PC-3 (cell line): ENCODE data around the gene BNIP3. TPM values are rescaled to one million over a fixed set of nuclear protein-coding genes. Genes with fewer than 3 reads are reported as not detected.

Experiments
- ATAC-seq: fragments of 200-7000 bp; cut with Tn5 transposase; 2 replicates; pipeline ENCODE4 v1.9.1; 2020; ENCODE audit warnings: mild to moderate bottlenecking, moderate library complexity
- BruUV-seq: library from RNA; stranded (reverse); fragments of 400-500 nt; replicated peaks from 2 replicates; lab custom pipeline; 2021; lab: Mats Ljungman, UMichigan
- CTCF ChIA-PET: fragments of 300-600 bp; sonication (Branson Sonifier 250); formaldehyde crosslinking; loops from one replicate; lab custom pipeline; 2022; ENCODE audit warnings: antibody characterized with exemption; lab: Charles Lee
- POLR2A ChIA-PET: fragments of 300-600 bp; sonication (Branson Sonifier 250); formaldehyde crosslinking; loops from one replicate; lab custom pipeline; 2022; ENCODE audit warnings: antibody characterized with exemption; ENCODE audit not compliant: unreplicated experiment; lab: Charles Lee
- DNase-seq: peaks from one replicate; pipeline ENCODE4 v3.0.0-alpha.2; 2015
- H2AFZ ChIP-seq: fragments of 300-600 bp; sonication (generic); 2 replicates; pipeline ENCODE4 v1.6.0; 2016; ENCODE audit warnings: antibody characterized with exemption, low read length
- H3F3A ChIP-seq: fragments of 300-600 bp; sonication (generic); one replicate; pipeline ENCODE4 v1.6.0; 2017; ENCODE audit warnings: antibody characterized with exemption, low read length, control low read depth, mild to moderate bottlenecking; ENCODE audit not compliant: unreplicated experiment
- H3K27ac ChIP-seq: fragments of 300-600 bp; sonication (generic); 2 replicates; pipeline ENCODE4 v1.5.1; 2016; ENCODE audit warnings: mild to moderate bottlenecking, low read length
- H3K27me3 ChIP-seq: fragments of 300-600 bp; sonication (generic); 2 replicates; pipeline ENCODE4 v1.6.1; 2016; ENCODE audit warnings: low read length, mixed read lengths
- H3K36me3 ChIP-seq: fragments of 300-600 bp; sonication (generic); 2 replicates; pipeline ENCODE4 v1.6.1; 2016; ENCODE audit warnings: low read depth, mixed run types, low read length, mixed read lengths
- H3K4me1 ChIP-seq: fragments of 300-600 bp; sonication (generic); 2 replicates; pipeline ENCODE4 v1.5.1; 2016; ENCODE audit warnings: low read length; ENCODE audit not compliant: insufficient read depth
- H3K4me2 ChIP-seq: fragments of 300-600 bp; sonication (generic); 2 replicates; pipeline ENCODE4 v1.6.0; 2016; ENCODE audit warnings: low read length
- H3K4me3 ChIP-seq: fragments of 300-600 bp; sonication (generic); 2 replicates; pipeline ENCODE4 v1.5.1; 2016; ENCODE audit warnings: mild to moderate bottlenecking, low read length, mixed read lengths
- H3K79me2 ChIP-seq: fragments of 300-600 bp; sonication (generic); 2 replicates; pipeline ENCODE4 v1.6.1; 2017; ENCODE audit warnings: low read length, mixed read lengths
- H3K9ac ChIP-seq: fragments of 300-600 bp; sonication (generic); 2 replicates; pipeline ENCODE4 v1.6.0; 2016; ENCODE audit warnings: mild to moderate bottlenecking, low read length
- H3K9me2 ChIP-seq: fragments of 300-600 bp; sonication (generic); replicated peaks from 2 replicates; pipeline ENCODE4 v1.6.1; 2016; ENCODE audit warnings: mixed run types, low read length, mixed read lengths
- H3K9me3 ChIP-seq: fragments of 300-600 bp; sonication (generic); 2 replicates; pipeline ENCODE4 v1.6.1; 2016; ENCODE audit warnings: low read length, mixed read lengths
- H4K20me1 ChIP-seq: fragments of 300-600 bp; sonication (generic); 2 replicates; pipeline ENCODE4 v1.6.1; 2016; ENCODE audit warnings: low read length, mixed read lengths
- CTCF ChIP-seq: fragments of 300-600 bp; sonication (generic); conservative IDR thresholded peaks from 2 replicates; pipeline ENCODE4 v1.5.1; 2017; ENCODE audit warnings: antibody characterized with exemption, low read depth, mild to moderate bottlenecking, low read length
- EZH2 ChIP-seq: fragments of 300-600 bp; sonication (generic); IDR thresholded peaks from one replicate; pipeline ENCODE4 v1.6.1; 2017; ENCODE audit warnings: antibody characterized with exemption, mild to moderate bottlenecking, low read length; ENCODE audit not compliant: unreplicated experiment
- EZH2phosphoT487 ChIP-seq: fragments of 300-600 bp; sonication (generic); IDR thresholded peaks from 2 replicates; pipeline ENCODE4 v1.6.1; 2018; ENCODE audit warnings: mild to moderate bottlenecking, antibody characterized with exemption, low read length, borderline replicate concordance
- intact Hi-C: fragments of 100-400 bp; cut with micrococcal nuclease; formaldehyde crosslinking; loops from 2 replicates; pipeline ENCODE4 v1.9.0; 2023
- total RNA-seq: library from RNA; depleted of rRNA; stranded (reverse); fragments of >200 nt; gene quantifications from 2 replicates; pipeline ENCODE4 v1.2.3, GENCODE V29; 2014

The BNIP3 gene
- total RNA-seq, 1 experiment from 2014 or later = 225 TPM

DNA sequence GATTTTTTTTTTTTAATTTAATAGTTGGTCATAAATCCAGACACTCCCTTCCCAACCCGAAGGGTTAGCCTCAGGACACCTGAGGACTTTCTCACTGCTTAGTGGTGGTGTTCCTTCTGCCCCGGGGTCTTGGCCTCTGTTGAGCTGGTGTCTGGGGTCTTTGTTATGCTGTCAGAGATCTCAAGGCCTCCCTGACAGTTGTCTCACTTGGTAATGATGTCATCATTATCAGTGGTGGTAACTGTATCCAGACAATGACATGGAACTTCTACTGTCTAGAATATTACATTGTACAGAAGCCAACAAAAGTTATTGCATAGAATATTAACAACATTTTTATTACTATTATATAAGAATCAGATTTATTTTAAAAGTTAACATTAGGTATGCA is 48.0 kb downstream of the BNIP3 start:
- no peak overlapping the region for H3K4me2 ChIP-seq
- ChIA-PET CTCF (no interaction called here), POLR2A (interaction anchor here (0.6 kb wide), 1 partner anchor 606 kb away, joined by 3 read pairs; no protein-coding TSS in a partner anchor)
- ATAC-seq = no peak
- H3K9me2 ChIP-seq = no peaks in the 10 kb centered on the region
- H3K4me3 ChIP-seq = no peak overlapping the region
- H3F3A ChIP-seq = no peaks in the 10 kb centered on the region
- no peak for DNase-seq
- no peaks in the 10 kb centered on the region for H3K4me1 ChIP-seq
- no peaks in the 10 kb centered on the region for H3K27me3 ChIP-seq
- H3K36me3 ChIP-seq = no peaks in the 10 kb centered on the region; the same call in 1 of the 2 replicates
- TF ChIP-seq EZH2 = no peak
- TF ChIP-seq CTCF = no peak
- no peak for TF ChIP-seq EZH2phosphoT487
- no peaks in the 10 kb centered on the region for H4K20me1 ChIP-seq
- intact Hi-C loops = no loop called here
- no peak overlapping the region for H3K9ac ChIP-seq
- BruUV-seq = no TSS peak
- H3K79me2 ChIP-seq = peaks cover 81% of the 10 kb centered on the region
- no peak overlapping the region for H3K27ac ChIP-seq
- no peak overlapping the region for H2AFZ ChIP-seq
- no peaks in the 10 kb centered on the region for H3K9me3 ChIP-seq

DNA sequence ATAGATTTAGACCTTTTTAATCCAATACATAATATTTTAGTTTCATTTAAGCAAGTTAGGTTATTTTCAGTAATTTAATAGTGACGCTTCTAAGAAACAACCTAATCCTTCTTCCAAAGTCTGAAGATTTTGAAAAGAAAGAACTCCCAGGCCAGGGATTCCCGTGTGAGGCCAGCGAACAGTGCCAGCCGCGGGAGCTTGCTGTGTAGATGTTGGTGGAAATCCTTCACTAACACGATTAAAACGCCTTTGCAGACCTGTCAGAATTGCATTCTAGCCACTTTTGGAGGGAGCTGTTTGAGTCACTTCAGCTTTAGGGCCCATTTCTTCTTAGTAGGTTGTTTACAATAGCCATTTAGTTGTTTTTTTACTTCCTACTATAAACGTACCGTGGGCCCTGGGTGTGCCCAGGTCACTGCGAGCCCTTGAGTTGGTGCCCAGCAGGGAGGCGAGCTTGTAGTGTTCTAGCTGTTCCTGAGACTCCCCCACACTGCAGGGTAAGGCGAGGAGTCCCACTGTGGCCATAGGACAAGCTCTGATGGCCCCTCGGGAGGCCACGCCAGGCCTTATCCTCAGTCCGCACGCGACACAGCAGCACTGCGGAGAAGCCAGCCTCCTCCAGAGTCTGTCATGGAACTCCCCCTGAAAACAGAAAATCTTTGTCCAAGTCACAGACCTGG is 48.6 kb downstream of the BNIP3 start:
- ChIA-PET CTCF (no interaction called here), POLR2A (interaction anchor here (0.6 kb wide), 1 partner anchor 606 kb away, joined by 3 read pairs; no protein-coding TSS in a partner anchor)
- no peak overlapping the region for H2AFZ ChIP-seq
- H3K4me3 ChIP-seq = no peak overlapping the region
- no peaks in the 10 kb centered on the region for H3K27me3 ChIP-seq
- no peaks in the 10 kb centered on the region for H3K9me3 ChIP-seq
- no peaks in the 10 kb centered on the region for H3F3A ChIP-seq
- H3K27ac ChIP-seq = no peak overlapping the region
- H3K9ac ChIP-seq = no peak overlapping the region
- intact Hi-C loops = no loop called here
- no TSS peak for BruUV-seq
- H3K4me2 ChIP-seq = no peak overlapping the region
- H3K79me2 ChIP-seq = peaks cover 84% of the 10 kb centered on the region
- peaks cover 4% of the 10 kb centered on the region; the same call in 1 of the 2 replicates for H3K4me1 ChIP-seq
- no peak for ATAC-seq
- no peaks in the 10 kb centered on the region for H3K9me2 ChIP-seq
- TF ChIP-seq EZH2phosphoT487 (no peak), CTCF (no peak), EZH2 (no peak)
- DNase-seq = no peak
- no peaks in the 10 kb centered on the region for H4K20me1 ChIP-seq
- no peaks in the 10 kb centered on the region for H3K36me3 ChIP-seq

GRCh38 chr10:131931981-131932380 is 49.7 kb downstream of the BNIP3 start:
- Histone ChIP-seq H3K36me3 (no peaks in the 10 kb centered on the region), H3K27ac (no peak overlapping the region), H2AFZ (no peak overlapping the region), H3K9me3 (no peaks in the 10 kb centered on the region), H3F3A (no peaks in the 10 kb centered on the region), H3K4me3 (no peak overlapping the region), H3K4me2 (no peak overlapping the region), H3K4me1 (peaks cover 6% of the 10 kb centered on the region; the same call in 1 of the 2 replicates), H3K9ac (no peak overlapping the region), H4K20me1 (no peaks in the 10 kb centered on the region), H3K79me2 (peaks cover 92% of the 10 kb centered on the region), H3K9me2 (no peaks in the 10 kb centered on the region), H3K27me3 (no peaks in the 10 kb centered on the region)
- ATAC-seq (no peak), DNase-seq (no peak)
- intact Hi-C loops = no loop called here
- POLR2A ChIA-PET = no interaction called here
- CTCF ChIA-PET = no interaction called here
- BruUV-seq = no TSS peak
- no peak for TF ChIP-seq CTCF
- no peak for TF ChIP-seq EZH2
- TF ChIP-seq EZH2phosphoT487 = no peak
